B cell (primary cell): Measurements from ENCODE around the gene RPS15. TPM values are rescaled to one million over a fixed set of nuclear protein-coding genes. Genes with fewer than 3 reads are reported as not detected.

ENCODE experiments used
- ATAC-seq: fragments of 200-7000 bp; cut with Tn5 transposase; one replicate; pipeline ENCODE4 v1.10.0; 2021; ENCODE audit warnings: low read depth, mild to moderate bottlenecking, moderate number of reproducible peaks, moderate library complexity
- CTCF ChIA-PET: fragments of 350-600 bp; sonication (Branson Sonifier 250); formaldehyde crosslinking; loops from one replicate; lab custom pipeline; 2021; ENCODE audit warnings: antibody characterized with exemption, inconsistent platforms; lab: Charles Lee
- POLR2A ChIA-PET: fragments of 350-600 bp; sonication (Branson Sonifier 250); formaldehyde crosslinking; loops from one replicate; lab custom pipeline; 2021; ENCODE audit warnings: antibody characterized with exemption; lab: Charles Lee
- DNase-seq: peaks from one replicate; pipeline ENCODE4 v3.0.0; 2013
- H2AFZ ChIP-seq: 2 replicates; pipeline ENCODE4 v1.6.1; 2012; ENCODE audit warnings: mild to moderate bottlenecking, low read depth, low read length; ENCODE audit not compliant: insufficient read depth, poor library complexity, severe bottlenecking
- H3K27ac ChIP-seq, 2 donors: 1 replicate in 1 of 2; 2 replicates in 1 of 2; pipeline ENCODE4 v1.5.1; 2012 to 2013; ENCODE audit warnings: low read length in 2 of 2, mild to moderate bottlenecking in 2 of 2, moderate library complexity in 1 of 2
- H3K27me3 ChIP-seq, 4 experiments: fragments of 200-600 bp in 1 of 4; sonication (generic) in 1 of 4; replicated peaks in 1 of 4; 1 replicate in 2 of 4; 2 replicates in 2 of 4; pipeline versions ENCODE4 v1.6.1 to v1.7.0; 2013 to 2016; ENCODE audit warnings: low read length in 3 of 4, mild to moderate bottlenecking in 2 of 4, mixed read lengths in 1 of 4, moderate library complexity in 1 of 4; ENCODE audit not compliant: insufficient read depth in 4 of 4, control insufficient read depth in 3 of 4; ENCODE audit errors: control extremely low read depth in 1 of 4
- H3K36me3 ChIP-seq, 2 experiments: replicated peaks in 1 of 2; 1 replicate in 1 of 2; 2 replicates in 1 of 2; pipeline versions ENCODE4 v1.6.1 to v1.7.1; 2013; ENCODE audit warnings: low read length in 1 of 2; ENCODE audit not compliant: insufficient read depth in 2 of 2, control insufficient read depth in 1 of 2; ENCODE audit errors: control extremely low read depth in 1 of 2, extremely low read depth in 1 of 2
- H3K4me1 ChIP-seq, 2 donors: fragments of 200-600 bp in 1 of 2; sonication (generic) in 1 of 2; 1 replicate in 1 of 2; 2 replicates in 1 of 2; pipeline versions ENCODE4 v1.5.1 to v1.6.1; 2013 to 2017; ENCODE audit warnings: low read length in 2 of 2; ENCODE audit not compliant: control insufficient read depth in 2 of 2, insufficient read depth in 2 of 2
- H3K4me2 ChIP-seq: replicated peaks from 2 replicates; pipeline ENCODE3; 2012; ENCODE audit warnings: mild to moderate bottlenecking, low read depth, low read length; ENCODE audit not compliant: poor library complexity, severe bottlenecking
- H3K4me3 ChIP-seq, 5 experiments: fragments of 200-600 bp in 1 of 5; sonication (generic) in 1 of 5; 1 replicate in 3 of 5; 2 replicates in 2 of 5; pipeline versions ENCODE4 v1.5.1 to v1.7.0; 2011 to 2016; ENCODE audit warnings: low read length in 4 of 5, mild to moderate bottlenecking in 4 of 5, low read depth in 2 of 5, control low read depth in 1 of 5, moderate library complexity in 1 of 5; ENCODE audit not compliant: insufficient read depth in 1 of 5; ENCODE audit errors: control extremely low read depth in 1 of 5, extremely low read depth in 1 of 5
- H3K79me2 ChIP-seq: fragments of 200-600 bp; sonication (generic); one replicate; pipeline ENCODE4 v1.6.0; 2016; ENCODE audit warnings: low read length; ENCODE audit not compliant: control insufficient read depth, insufficient read depth
- H3K9ac ChIP-seq: fragments of 200-600 bp; sonication (generic); 2 replicates; pipeline ENCODE4 v1.6.1; 2017; ENCODE audit warnings: mild to moderate bottlenecking, low read length, moderate library complexity
- H3K9me3 ChIP-seq, 3 donors: one replicate each; pipeline versions ENCODE4 v1.6.1 to v1.7.1; 2013; ENCODE audit warnings: low read length in 2 of 3; ENCODE audit not compliant: control insufficient read depth in 2 of 3, insufficient read depth in 1 of 3; ENCODE audit errors: control extremely low read depth in 1 of 3
- H4K20me1 ChIP-seq: 2 replicates; pipeline ENCODE4 v1.6.0; 2012; ENCODE audit warnings: mild to moderate bottlenecking, low read length; ENCODE audit not compliant: insufficient read depth, control insufficient read depth, poor library complexity, severe bottlenecking
- H3K27ac Mint-ChIP-seq: one replicate; pipeline ENCODE4 v1.8.0; 2021; ENCODE audit warnings: mixed read lengths
- H3K27me3 Mint-ChIP-seq: one replicate; pipeline ENCODE4 v1.8.0; 2021; ENCODE audit warnings: mixed read lengths
- H3K4me1 Mint-ChIP-seq: one replicate; pipeline ENCODE4 v1.8.0; 2021; ENCODE audit warnings: mixed read lengths
- H3K4me3 Mint-ChIP-seq: one replicate; pipeline ENCODE4 v1.8.0; 2021; ENCODE audit warnings: mixed read lengths
- H3K9me3 Mint-ChIP-seq: one replicate; pipeline ENCODE4 v1.8.0; 2022; ENCODE audit warnings: mixed read lengths; ENCODE audit not compliant: insufficient read depth
- EZH2 ChIP-seq: IDR thresholded peaks from 2 replicates; pipeline ENCODE4 v1.6.1; 2012; ENCODE audit warnings: borderline replicate concordance, low read depth, mild to moderate bottlenecking, moderate library complexity, low read length; ENCODE audit not compliant: insufficient read depth, poor library complexity, severe bottlenecking
- WGBS: methylation state at CpG from one replicate; pipeline ENCODE4 v1.1.5; 2013; ENCODE audit warnings: missing lambda C conversion rate; ENCODE audit not compliant: insufficient coverage; 5-methylcytosine and 5-hydroxymethylcytosine counted together
- intact Hi-C: fragments of 100-400 bp; cut with micrococcal nuclease; formaldehyde crosslinking; loops from one replicate; pipeline ENCODE4 v1.10.0; 2022
- polyA plus RNA-seq: library from polyadenylated mRNA; depleted of rRNA; stranded (reverse); fragments of >200 nt; gene quantifications from 2 replicates; pipeline ENCODE4 v1.2.3, GENCODE V29; 2012
- total RNA-seq, 2 donors: library from RNA; stranded (reverse); fragments of 120-200 nt in 1 of 2; gene quantifications; 1 replicate in 1 of 2; 2 replicates in 1 of 2; pipeline versions ENCODE4 v1.2.3 to v1.2.4, GENCODE V29; 2013 to 2022
- TF ChIP-seq, protein P1 (sequence below): fragments of 200-600 bp; IDR thresholded peaks from one replicate; pipeline ENCODE4 v1.8.0; 2022; ENCODE audit warnings: antibody characterized with exemption, mild to moderate bottlenecking

Gene RPS15
- total and polyA plus RNA-seq, 2 donors (not counting 1 experiment from before 2014, with no cell fraction given) = 1,520 to 6,007 TPM

DNA sequence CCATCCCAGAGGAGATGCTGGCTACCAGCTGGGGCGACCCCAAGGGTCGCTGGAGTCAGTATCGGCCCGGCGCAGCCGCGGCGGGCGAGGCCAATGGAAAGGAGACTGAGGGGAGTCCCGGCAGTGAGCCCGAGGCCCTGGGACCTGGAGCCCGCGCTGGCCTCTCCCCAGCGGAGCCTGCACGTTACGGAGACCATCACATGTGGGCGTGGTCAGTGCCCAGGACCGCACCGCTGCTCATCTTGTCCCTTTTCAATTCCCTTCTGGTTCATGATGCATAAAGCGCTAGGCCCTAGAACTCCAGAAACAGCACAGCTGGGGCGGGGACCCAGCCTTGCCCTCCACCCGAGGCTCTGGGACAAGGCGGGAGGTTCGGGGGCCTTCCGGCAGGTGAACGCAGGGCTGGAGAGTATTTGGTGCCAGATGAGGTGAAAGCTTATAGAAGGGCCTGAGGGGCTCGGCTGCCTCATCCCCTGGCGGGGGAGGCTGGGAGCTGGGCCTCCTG lies 32.9 kb downstream of the RPS15 start:
- peak overlapping the region; percentile 32 for H3K27ac Mint-ChIP-seq
- H3K4me2 ChIP-seq = peak overlapping the region; percentile 98
- peaks cover 3% of the 10 kb centered on the region for H3K27me3 Mint-ChIP-seq
- peaks cover 17% of the 10 kb centered on the region for H3K79me2 ChIP-seq
- peaks cover 0 to 7% (median 0%) of the 10 kb centered on the region in 3 donors for H3K9me3 ChIP-seq
- DNase-seq (peak; percentile 53), ATAC-seq (peak; percentile 22)
- H3K9ac ChIP-seq = peak overlapping the region; percentile 66
- H3K27me3 ChIP-seq = peaks cover 0 to 53% (median 18%) of the 10 kb centered on the region in 4 experiments
- H3K4me3 Mint-ChIP-seq = peak overlapping the region; percentile 80
- H4K20me1 ChIP-seq = peaks cover 93% of the 10 kb centered on the region
- WGBS = 7% methylated on average over 28 of the region's 28 CpGs
- no peaks in the 10 kb centered on the region for H3K36me3 ChIP-seq
- intact Hi-C loops = loop anchor here (2.0 kb wide), 1 partner anchor 20 kb away; the partner anchor contains the start of genes PCSK4 and REEP6
- H3K4me3 ChIP-seq = peak overlapping the region in 4 of 5 experiments; percentile 32 to 55 (median 53)
- TF ChIP-seq, protein P1, sequence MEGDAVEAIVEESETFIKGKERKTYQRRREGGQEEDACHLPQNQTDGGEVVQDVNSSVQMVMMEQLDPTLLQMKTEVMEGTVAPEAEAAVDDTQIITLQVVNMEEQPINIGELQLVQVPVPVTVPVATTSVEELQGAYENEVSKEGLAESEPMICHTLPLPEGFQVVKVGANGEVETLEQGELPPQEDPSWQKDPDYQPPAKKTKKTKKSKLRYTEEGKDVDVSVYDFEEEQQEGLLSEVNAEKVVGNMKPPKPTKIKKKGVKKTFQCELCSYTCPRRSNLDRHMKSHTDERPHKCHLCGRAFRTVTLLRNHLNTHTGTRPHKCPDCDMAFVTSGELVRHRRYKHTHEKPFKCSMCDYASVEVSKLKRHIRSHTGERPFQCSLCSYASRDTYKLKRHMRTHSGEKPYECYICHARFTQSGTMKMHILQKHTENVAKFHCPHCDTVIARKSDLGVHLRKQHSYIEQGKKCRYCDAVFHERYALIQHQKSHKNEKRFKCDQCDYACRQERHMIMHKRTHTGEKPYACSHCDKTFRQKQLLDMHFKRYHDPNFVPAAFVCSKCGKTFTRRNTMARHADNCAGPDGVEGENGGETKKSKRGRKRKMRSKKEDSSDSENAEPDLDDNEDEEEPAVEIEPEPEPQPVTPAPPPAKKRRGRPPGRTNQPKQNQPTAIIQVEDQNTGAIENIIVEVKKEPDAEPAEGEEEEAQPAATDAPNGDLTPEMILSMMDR = no peak
- TF ChIP-seq EZH2 = no peak
- no peak overlapping the region for H3K27ac ChIP-seq
- CTCF ChIA-PET = interaction anchor here (0.8 to 1.3 kb wide), 3 partner anchors 13 to 201 kb away, joined by 3 to 4 read pairs (median 4); no protein-coding TSS in a partner anchor
- H2AFZ ChIP-seq = no peak overlapping the region
- peaks cover 50 to 58% of the 10 kb centered on the region in 2 donors for H3K4me1 ChIP-seq
- POLR2A ChIA-PET = interaction anchor here (0.7 to 1.5 kb wide), 3 partner anchors 17 to 26 kb away, joined by 4 to 5 read pairs (median 4); no protein-coding TSS in a partner anchor
- H3K4me1 Mint-ChIP-seq = peaks cover 20% of the 10 kb centered on the region
- H3K9me3 Mint-ChIP-seq = no peaks in the 10 kb centered on the region
